ENCODE results near the gene PRSS53. TPM values are rescaled to one million over a fixed set of nuclear protein-coding genes. Genes with fewer than 3 reads are reported as not detected.

The PRSS53 gene
- total RNA-seq, 1 experiment from 2014 or later, result 2.8 TPM

DNA sequence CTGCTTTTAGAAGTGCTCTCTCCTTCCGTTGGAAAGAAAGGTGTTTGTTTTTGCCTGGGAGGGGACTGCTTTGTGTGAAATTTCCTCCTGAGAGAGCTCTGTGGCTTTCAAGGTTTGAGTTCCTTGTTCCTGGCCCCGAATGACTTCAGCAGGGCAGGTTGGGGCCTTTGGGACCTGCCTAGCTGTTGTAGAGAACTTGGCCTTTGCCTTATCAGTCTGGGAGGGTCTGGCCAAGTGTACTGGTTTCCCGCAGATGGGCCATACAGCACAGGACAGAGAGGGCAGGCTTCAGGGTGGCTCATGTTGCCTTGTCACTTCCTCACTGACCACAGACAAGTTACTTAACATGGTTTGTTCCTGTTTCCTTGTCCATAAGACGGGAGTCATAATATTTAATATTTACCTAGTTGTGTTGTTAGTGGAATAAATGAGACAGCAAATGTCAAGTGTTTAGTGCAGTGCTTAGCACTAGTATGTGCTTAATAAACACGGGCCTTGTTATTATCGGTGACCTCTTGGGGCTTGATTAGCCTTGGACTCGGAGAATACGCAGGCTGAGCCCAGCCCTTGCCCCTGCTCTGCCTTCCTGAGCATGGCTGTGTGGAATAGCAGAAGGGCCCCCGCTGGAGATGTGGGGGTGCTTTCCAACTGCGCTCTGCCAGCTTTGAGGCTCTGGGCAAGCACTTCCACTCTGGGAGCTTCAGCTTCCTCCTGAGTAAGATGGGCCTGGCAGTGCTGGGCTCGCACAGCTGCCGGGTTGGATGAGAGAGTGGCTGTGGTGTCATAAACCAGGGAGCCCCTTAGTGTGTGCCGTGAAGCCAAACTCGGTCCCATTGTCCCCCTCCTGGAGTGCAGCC is 40.2 kb upstream of the PRSS53 start:
- no peak overlapping the region for H3K4ac ChIP-seq (ENCODE audit: low read depth, low read length)
- no peak overlapping the region for H4K8ac ChIP-seq (replicated peaks; ENCODE audit: insufficient read length, low read depth, low read length)
- no peak overlapping the region for H3T11ph ChIP-seq (ENCODE audit: low read length)
- H3K56ac ChIP-seq (ENCODE audit: insufficient read length, low read depth, low read length), result no peak overlapping the region
- no peak for DNase-seq
- H3K23ac ChIP-seq (ENCODE audit: insufficient read length, low read depth, low read length), result no peak overlapping the region
- WGBS (ENCODE audit: extremely low coverage, insufficient read length, low lambda C conversion rate), result no CpG with 5 or more reads among the region's 14 CpGs
- no peaks in the 10 kb centered on the region for H4K20me1 ChIP-seq (ENCODE audit: control insufficient read depth, insufficient read depth, insufficient read length)
- H3K18ac ChIP-seq (ENCODE audit: insufficient read length, low read depth, low read length), result no peak overlapping the region
- H2BK120ac ChIP-seq (ENCODE audit: low read depth, low read length, poor library complexity, severe bottlenecking), result no peak overlapping the region
- Mint-ChIP-seq H3K9me3 (no peaks in the 10 kb centered on the region), H3K4me3 (no peak overlapping the region), H3K36me3 (ENCODE audit: insufficient read depth in 1 of 3, low read depth in 3 of 3) (peaks cover 29 to 52% (median 47%) of the 10 kb centered on the region in 3 experiments), H3K27ac (peak overlapping the region in 1 of 3 experiments; percentile 53; a peak in 1 of 7 replicates), H3K27me3 (ENCODE audit: low read depth) (no peaks in the 10 kb centered on the region), H3K4me1 (peaks cover 30 to 33% of the 10 kb centered on the region in 2 experiments)
- peaks cover 5% of the 10 kb centered on the region for H3K79me1 ChIP-seq (ENCODE audit: insufficient read depth, low read depth, low read length, poor library complexity, severe bottlenecking)
- H4K91ac ChIP-seq (ENCODE audit: insufficient read length, low read depth, low read length), result no peak overlapping the region
- no peaks in the 10 kb centered on the region for H3K27me3 ChIP-seq (ENCODE audit: insufficient read depth, low read length)
- H2AK5ac ChIP-seq (ENCODE audit: insufficient read length, low read length), result no peak overlapping the region
- TF ChIP-seq CTCF (conservative IDR thresholded peaks at IDR 0.05), result no peak
- H4K5ac ChIP-seq (ENCODE audit: insufficient read length, low read depth, low read length), result no peak overlapping the region
- peaks cover 4% of the 10 kb centered on the region; the same call in 1 of the 2 replicates for H3K79me2 ChIP-seq (ENCODE audit: insufficient read depth, low read length)
- no peak overlapping the region for H3K27ac ChIP-seq (ENCODE audit: insufficient read length, low read depth, low read length)
- H3K23me2 ChIP-seq (ENCODE audit: insufficient read length, low read depth, low read length, poor library complexity, severe bottlenecking), result peaks cover 4% of the 10 kb centered on the region
- peaks cover 11% of the 10 kb centered on the region; the same call in 1 of the 2 replicates for H3K4me1 ChIP-seq (ENCODE audit: insufficient read depth, low read length)
- H2BK5ac ChIP-seq (ENCODE audit: insufficient read length, low read length), result no peak overlapping the region
- H2BK12ac ChIP-seq (ENCODE audit: insufficient read length, low read depth, low read length), result no peak overlapping the region
- no peak overlapping the region; the same call in 1 of the 2 replicates for H3K14ac ChIP-seq (ENCODE audit: insufficient read depth, low read length)
- no peak overlapping the region for H2BK20ac ChIP-seq (ENCODE audit: low read depth, low read length, poor library complexity, severe bottlenecking)
- no peak overlapping the region for H3K9ac ChIP-seq (ENCODE audit: extremely low read depth, insufficient read length, low read length)
- no peak overlapping the region for H2AFZ ChIP-seq (ENCODE audit: low read length)
- no peaks in the 10 kb centered on the region for H3K9me3 ChIP-seq (ENCODE audit: control insufficient read depth, low read depth, low read length)
- H3K4me2 ChIP-seq (ENCODE audit: insufficient read depth, insufficient read length, low read length), result no peak overlapping the region
- no peak overlapping the region for H2BK15ac ChIP-seq (ENCODE audit: low read depth, low read length)

All from H9 (cell line).